ENCODE data around the gene FANCL. TPM values are rescaled to one million over a fixed set of nuclear protein-coding genes. Genes with fewer than 3 reads are reported as not detected.

The FANCL gene
- total and polyA plus RNA-seq, 9 of the 15 experiments (the other 6 are each of a cell fraction or from before 2014, with no cell fraction given) = 36.7 to 120 (median 58.5) TPM

- DNase-seq (ENCODE audit: extremely low read depth in 1 of 4, low spot score in 3 of 4) = peak in 1 of 4 experiments; percentile 11
- Histone ChIP-seq H3K4me1 (replicated peaks in 1 of 2; ENCODE audit: control insufficient read depth in 2 of 2, insufficient read depth in 2 of 2, low read length in 2 of 2) (peaks cover 0 to 2% of the 10 kb centered on the region in 2 experiments; a peak in 2 of 5 replicates), H4K20me1 (replicated peaks; ENCODE audit: control insufficient read depth, insufficient read depth, low read length) (no peaks in the 10 kb centered on the region), H2AFZ (ENCODE audit: low read depth, low read length) (no peak overlapping the region), H3K27me3 (ENCODE audit: control insufficient read depth in 2 of 2, insufficient read depth in 2 of 2, low read length in 2 of 2) (no peaks in the 10 kb centered on the region), H3K9ac (ENCODE audit: insufficient read depth in 1 of 2, low read depth in 2 of 2, low read length in 2 of 2) (no peak overlapping the region), H3K4me2 (ENCODE audit: insufficient read depth, low read length) (no peak overlapping the region), H3K36me3 (ENCODE audit: control insufficient read depth, insufficient read depth, low read length) (no peaks in the 10 kb centered on the region), H3K79me2 (ENCODE audit: control insufficient read depth, insufficient read depth, low read length) (no peaks in the 10 kb centered on the region), H3K4me3 (no peak overlapping the region), H3K9me1 (ENCODE audit: control insufficient read depth, insufficient read depth, low read length) (no peaks in the 10 kb centered on the region), H3K9me3 (replicated peaks; ENCODE audit: control insufficient read depth, insufficient read depth, low read depth, low read length) (no peaks in the 10 kb centered on the region), H3K27ac (ENCODE audit: extremely low read depth, low read depth, low read length) (no peak overlapping the region)
- TF ChIP-seq ZNF780A (CRISPR knock-in tag; IDR thresholded peaks at IDR 0.05) = no peak
- TF ChIP-seq CTCF (IDR thresholded peaks at IDR 0.05 in 2 of 3, conservative IDR thresholded peaks at IDR 0.05 in 1 of 3; ENCODE audit: insufficient read depth in 2 of 3, low read depth in 1 of 3, low read length in 3 of 3) = peak; percentile 18 to 27 (median 23); a peak in 2 of 6 replicates
- intact Hi-C loops (cut with micrococcal nuclease) (no loop called here), in situ Hi-C loops (cut with MboI) (no loop called here)
- peak; percentile 32 for FAIRE-seq
- WGBS (ENCODE audit: insufficient coverage, low coverage, missing lambda C conversion rate) = 72% methylated on average over 6 of the region's 6 CpGs
- ATAC-seq = peak; percentile 87
- ChIA-PET CTCF (ENCODE audit: low intra/inter-chr PET ratio) (no interaction called here), POLR2A (no interaction called here)
- no TSS peak for BruUV-seq (replicated peaks)
These were observed 130.4 kb downstream of the FANCL start for GRCh38 chr2:58110765-58111164.

- BruUV-seq (replicated peaks) = no TSS peak
- H2AFZ ChIP-seq (ENCODE audit: low read depth, low read length) = no peak overlapping the region
- no peaks in the 10 kb centered on the region for H3K79me2 ChIP-seq (ENCODE audit: control insufficient read depth, insufficient read depth, low read length)
- 89% methylated on average over 2 of the region's 2 CpGs for WGBS (ENCODE audit: insufficient coverage, low coverage, missing lambda C conversion rate)
- H3K9me1 ChIP-seq (ENCODE audit: control insufficient read depth, insufficient read depth, low read length) = no peaks in the 10 kb centered on the region
- no peaks in the 10 kb centered on the region for H4K20me1 ChIP-seq (replicated peaks; ENCODE audit: control insufficient read depth, insufficient read depth, low read length)
- POLR2A ChIA-PET = no interaction called here
- H3K36me3 ChIP-seq (ENCODE audit: control insufficient read depth, insufficient read depth, low read length) = no peaks in the 10 kb centered on the region
- intact Hi-C loops (cut with micrococcal nuclease) = no loop called here
- H3K4me1 ChIP-seq (replicated peaks in 1 of 2; ENCODE audit: control insufficient read depth in 2 of 2, insufficient read depth in 2 of 2, low read length in 2 of 2) = peaks cover 0 to 2% of the 10 kb centered on the region in 2 experiments; a peak in 2 of 5 replicates
- ATAC-seq = no peak
- in situ Hi-C loops (cut with MboI) = no loop called here
- H3K9ac ChIP-seq (ENCODE audit: insufficient read depth in 1 of 2, low read depth in 2 of 2, low read length in 2 of 2) = no peak overlapping the region
- FAIRE-seq = no peak
- H3K27ac ChIP-seq (ENCODE audit: extremely low read depth, low read depth, low read length) = no peak overlapping the region
- CTCF ChIA-PET (ENCODE audit: low intra/inter-chr PET ratio) = no interaction called here
- no peak for DNase-seq (ENCODE audit: extremely low read depth in 1 of 4, low spot score in 3 of 4)
- no peaks in the 10 kb centered on the region for H3K27me3 ChIP-seq (ENCODE audit: control insufficient read depth in 2 of 2, insufficient read depth in 2 of 2, low read length in 2 of 2)
- no peak overlapping the region for H3K4me2 ChIP-seq (ENCODE audit: insufficient read depth, low read length)
- no peaks in the 10 kb centered on the region for H3K9me3 ChIP-seq (replicated peaks; ENCODE audit: control insufficient read depth, insufficient read depth, low read depth, low read length)
- H3K4me3 ChIP-seq = no peak overlapping the region
- TF ChIP-seq NKRF (IDR thresholded peaks at IDR 0.05; ENCODE audit: borderline replicate concordance) = no peak
- no peak for TF ChIP-seq ZNF449 (CRISPR knock-in tag; IDR thresholded peaks at IDR 0.05)
- no peak for TF ChIP-seq JUN (IDR thresholded peaks at IDR 0.05; ENCODE audit: borderline replicate concordance, low read depth, low read length)
- no peak for TF ChIP-seq JUN (CRISPR knock-in tag; IDR thresholded peaks at IDR 0.05; ENCODE audit: borderline replicate concordance)
These were observed 131.6 kb downstream of the FANCL start for GRCh38 chr2:58109481-58109880.

All from K562 (cell line).